ENCODE data around the gene CDYL2. TPM values are rescaled to one million over a fixed set of nuclear protein-coding genes. Genes with fewer than 3 reads are reported as not detected.

Gene CDYL2
- total RNA-seq, 1 donor from 2014 or later: 1.8 TPM

DNA sequence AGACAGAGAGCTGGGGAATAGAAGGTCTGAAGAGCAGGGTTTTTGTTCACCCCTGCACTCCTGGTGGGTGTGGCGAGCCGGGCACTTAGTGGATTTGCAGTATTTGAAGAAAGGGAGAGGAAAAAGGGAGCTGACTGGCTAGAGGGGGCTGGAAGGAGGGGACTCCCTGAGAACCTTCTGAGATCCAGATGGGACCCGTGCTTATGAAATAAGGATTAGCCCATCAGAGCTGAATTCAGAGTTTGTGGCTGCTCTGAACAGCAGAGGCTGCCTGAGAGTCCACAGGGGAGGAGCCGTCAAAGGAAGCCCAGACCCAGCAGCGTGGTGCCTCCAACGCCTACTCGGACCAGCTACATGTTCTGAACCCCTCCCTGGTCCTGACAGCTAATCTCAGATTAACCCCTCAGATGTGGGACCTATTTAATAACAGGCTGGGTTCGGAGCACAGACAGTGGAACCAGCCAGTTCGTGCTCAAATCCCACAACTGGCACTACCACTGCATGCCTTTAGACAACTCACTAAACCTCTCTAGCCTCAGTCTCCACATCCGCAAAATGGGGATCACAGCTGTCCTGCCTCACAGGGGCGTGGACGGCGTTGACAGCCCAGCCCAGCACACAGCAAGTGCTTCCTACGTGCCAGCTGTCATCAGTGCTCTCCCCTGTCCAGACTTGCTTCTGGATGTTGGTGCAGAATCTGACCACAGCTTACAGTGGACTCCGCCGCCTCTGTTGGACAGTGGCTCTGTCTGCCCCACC lies 193.0 kb downstream of the CDYL2 start:
- no peaks in the 10 kb centered on the region for H3K27me3 Mint-ChIP-seq (ENCODE audit: unreplicated experiment)

DNA sequence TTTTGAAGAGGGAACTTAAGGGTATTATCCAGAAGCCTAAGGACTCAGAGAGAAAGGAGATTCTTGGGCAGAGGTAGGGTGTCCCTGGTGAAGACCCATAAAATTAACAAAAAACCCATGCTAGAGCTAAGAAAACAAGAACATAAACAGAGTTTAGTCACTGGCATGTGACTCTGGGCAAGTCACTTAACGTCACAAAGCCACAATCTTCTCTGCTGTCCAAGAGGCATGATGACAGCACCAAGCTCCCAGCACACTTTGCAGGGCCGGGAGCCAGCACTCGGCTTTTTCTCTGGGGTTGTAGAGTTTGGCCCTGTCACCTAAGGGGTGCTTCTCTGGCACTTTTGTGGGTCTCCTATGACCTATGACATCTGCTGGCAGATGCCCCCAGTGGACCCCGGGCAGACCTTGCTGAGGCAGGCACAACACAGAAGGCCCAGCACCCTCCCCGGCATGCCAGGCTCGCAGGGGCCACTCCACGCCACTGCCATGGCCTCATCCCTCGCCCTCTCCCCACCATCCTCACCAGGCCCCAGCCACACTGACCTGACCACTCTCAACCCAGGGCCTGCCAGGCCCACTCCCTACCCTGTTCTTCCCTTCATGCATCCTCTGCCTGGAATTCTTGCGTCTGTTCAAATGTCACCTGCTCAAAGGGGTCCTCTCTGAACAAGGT lies 193.8 kb downstream of the CDYL2 start:
- H3K9me3 Mint-ChIP-seq (ENCODE audit: unreplicated experiment): peaks cover 16% of the 10 kb centered on the region

More for the DNA sequence above, 193.0 kb downstream of the CDYL2 start:
- H3K9me3 Mint-ChIP-seq (ENCODE audit: unreplicated experiment): peaks cover 14% of the 10 kb centered on the region
- H3K36me3 Mint-ChIP-seq (ENCODE audit: unreplicated experiment): no peaks in the 10 kb centered on the region
- no peak overlapping the region for H3K27ac Mint-ChIP-seq (ENCODE audit: unreplicated experiment)
- H3K4me3 Mint-ChIP-seq (ENCODE audit: unreplicated experiment): no peak overlapping the region
- DNase-seq (ENCODE audit: extremely low spot score, unreplicated experiment): peak; percentile 69
- H3K4me1 Mint-ChIP-seq (ENCODE audit: unreplicated experiment): no peaks in the 10 kb centered on the region
- TF ChIP-seq CTCF (IDR thresholded peaks at IDR 0.05): no peak

GRCh38 chr16:80608946-80609345 lies 195.5 kb downstream of the CDYL2 start:
- no peak overlapping the region for H3K27ac Mint-ChIP-seq (ENCODE audit: unreplicated experiment)
- TF ChIP-seq CTCF (IDR thresholded peaks at IDR 0.05): no peak
- H3K4me3 Mint-ChIP-seq (ENCODE audit: unreplicated experiment): no peak overlapping the region
- H3K9me3 Mint-ChIP-seq (ENCODE audit: unreplicated experiment): peaks cover 13% of the 10 kb centered on the region
- peak; percentile 63 for DNase-seq (ENCODE audit: extremely low spot score, unreplicated experiment)
- H3K4me1 Mint-ChIP-seq (ENCODE audit: unreplicated experiment): no peaks in the 10 kb centered on the region
- H3K27me3 Mint-ChIP-seq (ENCODE audit: unreplicated experiment): no peaks in the 10 kb centered on the region
- H3K36me3 Mint-ChIP-seq (ENCODE audit: unreplicated experiment): no peaks in the 10 kb centered on the region

More for the DNA sequence above, 193.8 kb downstream of the CDYL2 start:
- no peaks in the 10 kb centered on the region for H3K36me3 Mint-ChIP-seq (ENCODE audit: unreplicated experiment)
- H3K27me3 Mint-ChIP-seq (ENCODE audit: unreplicated experiment): no peaks in the 10 kb centered on the region
- no peak for TF ChIP-seq CTCF (IDR thresholded peaks at IDR 0.05)
- H3K4me3 Mint-ChIP-seq (ENCODE audit: unreplicated experiment): no peak overlapping the region
- DNase-seq (ENCODE audit: extremely low spot score, unreplicated experiment): peak; percentile 81
- no peaks in the 10 kb centered on the region for H3K4me1 Mint-ChIP-seq (ENCODE audit: unreplicated experiment)
- no peak overlapping the region for H3K27ac Mint-ChIP-seq (ENCODE audit: unreplicated experiment)

- no peak overlapping the region for H3K4me3 Mint-ChIP-seq (ENCODE audit: unreplicated experiment)
- peaks cover 12% of the 10 kb centered on the region for H3K9me3 Mint-ChIP-seq (ENCODE audit: unreplicated experiment)
- H3K27me3 Mint-ChIP-seq (ENCODE audit: unreplicated experiment): no peaks in the 10 kb centered on the region
- H3K4me1 Mint-ChIP-seq (ENCODE audit: unreplicated experiment): no peaks in the 10 kb centered on the region
- no peaks in the 10 kb centered on the region for H3K36me3 Mint-ChIP-seq (ENCODE audit: unreplicated experiment)
- TF ChIP-seq CTCF (IDR thresholded peaks at IDR 0.05): no peak
- H3K27ac Mint-ChIP-seq (ENCODE audit: unreplicated experiment): no peak overlapping the region
- peak; percentile 77 for DNase-seq (ENCODE audit: extremely low spot score, unreplicated experiment)
Measured at GRCh38 chr16:80607204-80607603, 197.2 kb downstream of the CDYL2 start.

DNA sequence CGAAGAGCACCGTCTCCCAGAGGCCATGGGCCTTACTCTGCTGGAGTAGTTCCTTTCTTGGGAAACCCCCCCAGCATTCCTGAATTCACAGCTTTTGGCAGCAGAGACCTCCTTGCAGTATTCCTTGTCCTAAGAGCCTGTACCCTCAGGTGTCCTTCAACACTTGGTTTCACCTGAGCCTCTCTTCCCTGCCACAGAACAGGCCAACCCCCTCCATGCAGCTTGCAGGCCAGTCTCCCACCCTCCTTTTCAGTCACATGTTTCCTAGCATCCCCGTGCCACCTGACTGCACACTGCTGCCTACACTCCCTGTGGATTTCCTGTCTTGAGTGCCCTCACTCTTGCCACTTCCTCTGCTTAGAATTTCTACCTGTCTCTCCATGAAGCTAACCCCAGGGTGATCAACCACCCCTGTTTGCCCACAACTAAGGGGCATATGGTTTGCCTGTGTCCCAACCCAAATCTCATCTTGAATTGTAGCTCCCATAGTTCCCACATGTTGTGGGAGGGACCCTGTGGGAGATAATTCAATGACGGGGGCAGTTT lies 198.1 kb downstream of the CDYL2 start:
- peaks cover 12% of the 10 kb centered on the region for H3K9me3 Mint-ChIP-seq (ENCODE audit: unreplicated experiment)

More for the DNA sequence above, 198.1 kb downstream of the CDYL2 start:
- DNase-seq (ENCODE audit: extremely low spot score, unreplicated experiment): peak; percentile 72
- H3K27me3 Mint-ChIP-seq (ENCODE audit: unreplicated experiment): no peaks in the 10 kb centered on the region
- H3K4me3 Mint-ChIP-seq (ENCODE audit: unreplicated experiment): no peak overlapping the region
- no peak for TF ChIP-seq CTCF (IDR thresholded peaks at IDR 0.05)
- H3K36me3 Mint-ChIP-seq (ENCODE audit: unreplicated experiment): no peaks in the 10 kb centered on the region
- no peaks in the 10 kb centered on the region for H3K4me1 Mint-ChIP-seq (ENCODE audit: unreplicated experiment)
- H3K27ac Mint-ChIP-seq (ENCODE audit: unreplicated experiment): no peak overlapping the region

All from osteocyte (in vitro differentiated cells).